IMR-90 (cell line): ENCODE data around the gene PTPRN2. TPM values are rescaled to one million over a fixed set of nuclear protein-coding genes. Genes with fewer than 3 reads are reported as not detected.

Experiments used
- ATAC-seq: fragments of 200-7000 bp; cut with Tn5 transposase; 2 replicates; pipeline ENCODE4 v1.9.1; 2020; ENCODE audit warnings: low read depth, mild to moderate bottlenecking, moderate library complexity
- BruUV-seq: library from RNA; stranded (reverse); fragments of 400-500 nt; replicated peaks from 2 replicates; lab custom pipeline; 2021; lab: Mats Ljungman, UMichigan
- CTCF ChIA-PET: fragments of 300-600 bp; formaldehyde crosslinking; extraction: SDS; loops from one replicate; lab custom pipeline; 2021; ENCODE audit warnings: antibody characterized with exemption; lab: Yijun Ruan, JAX
- POLR2A ChIA-PET: fragments of 300-600 bp; sonication (Branson Sonifier 250); formaldehyde crosslinking; loops from one replicate; lab custom pipeline; 2022; ENCODE audit warnings: antibody characterized with exemption; ENCODE audit not compliant: unreplicated experiment; lab: Charles Lee
- DNase-seq: peaks from one replicate; pipeline ENCODE4 v3.0.0; 2013
- H2AFZ ChIP-seq: replicated peaks from 2 replicates; pipeline ENCODE3; 2013; ENCODE audit warnings: low read length, mild to moderate bottlenecking; ENCODE audit not compliant: poor library complexity
- H2AK5ac ChIP-seq: 2 replicates; pipeline ENCODE4 v1.6.1; 2013; ENCODE audit warnings: low read depth, low read length, inconsistent platforms
- H2AK9ac ChIP-seq: replicated peaks from 2 replicates; pipeline ENCODE3; 2013; ENCODE audit warnings: mild to moderate bottlenecking, low read depth, low read length, moderate library complexity; ENCODE audit not compliant: poor library complexity
- H2BK120ac ChIP-seq: 2 replicates; pipeline ENCODE4 v1.6.1; 2013; ENCODE audit warnings: low read depth, low read length, inconsistent platforms
- H2BK15ac ChIP-seq: 3 replicates; pipeline ENCODE4 v1.6.1; 2013; ENCODE audit warnings: low read depth, low read length, inconsistent platforms
- H2BK20ac ChIP-seq: 2 replicates; pipeline ENCODE4 v1.6.1; 2013; ENCODE audit warnings: low read depth, mild to moderate bottlenecking, inconsistent platforms, low read length, moderate library complexity
- H2BK5ac ChIP-seq: 2 replicates; pipeline ENCODE4 v1.6.1; 2013; ENCODE audit warnings: mild to moderate bottlenecking, low read depth, low read length, inconsistent platforms; ENCODE audit not compliant: poor library complexity, severe bottlenecking
- H3K14ac ChIP-seq: replicated peaks from 2 replicates; pipeline ENCODE4 v1.6.1; 2013; ENCODE audit warnings: low read depth, low read length, inconsistent platforms
- H3K18ac ChIP-seq: 2 replicates; pipeline ENCODE4 v1.6.1; 2013; ENCODE audit warnings: low read depth, low read length, control low read depth
- H3K23ac ChIP-seq: 2 replicates; pipeline ENCODE4 v1.6.1; 2013; ENCODE audit warnings: low read depth, low read length, inconsistent platforms
- H3K27ac ChIP-seq: 2 replicates; pipeline ENCODE4 v1.5.1; 2013; ENCODE audit warnings: mild to moderate bottlenecking, control low read depth, low read length; ENCODE audit not compliant: insufficient read depth
- H3K27me3 ChIP-seq: 2 replicates; pipeline ENCODE4 v1.6.1; 2013; ENCODE audit warnings: low read length; ENCODE audit not compliant: control insufficient read depth, insufficient read depth
- H3K36me3 ChIP-seq: 2 replicates; pipeline ENCODE4 v1.6.1; 2013; ENCODE audit warnings: low read length, mixed read lengths; ENCODE audit not compliant: control insufficient read depth, insufficient read depth
- H3K4ac ChIP-seq: 2 replicates; pipeline ENCODE4 v1.6.1; 2013; ENCODE audit warnings: low read depth, low read length, inconsistent platforms
- H3K4me1 ChIP-seq: 2 replicates; pipeline ENCODE4 v1.6.1; 2013; ENCODE audit warnings: low read length, mixed read lengths; ENCODE audit not compliant: control insufficient read depth, insufficient read depth
- H3K4me2 ChIP-seq: 2 replicates; pipeline ENCODE4 v1.6.1; 2013; ENCODE audit warnings: low read depth, mild to moderate bottlenecking, control low read depth, low read length, moderate library complexity
- H3K4me3 ChIP-seq: 2 replicates; pipeline ENCODE4 v1.5.1; 2013; ENCODE audit warnings: low read depth, mild to moderate bottlenecking, control low read depth, low read length, moderate library complexity; ENCODE audit not compliant: insufficient read depth
- H3K56ac ChIP-seq: 2 replicates; pipeline ENCODE4 v1.6.1; 2013; ENCODE audit warnings: low read length, inconsistent platforms; ENCODE audit not compliant: insufficient read depth; ENCODE audit errors: extremely low read depth
- H3K79me1 ChIP-seq, 2 experiments: 2 replicates each; pipeline ENCODE4 v1.6.1; 2013; ENCODE audit warnings: low read length in 2 of 2, inconsistent platforms in 1 of 2, low read depth in 1 of 2
- H3K9ac ChIP-seq: 2 replicates; pipeline ENCODE4 v1.6.1; 2013; ENCODE audit warnings: low read depth, low read length, control low read depth
- H3K9me1 ChIP-seq: 2 replicates; pipeline ENCODE4 v1.6.1; 2013; ENCODE audit warnings: low read length, inconsistent platforms; ENCODE audit not compliant: insufficient read depth
- H3K9me3 ChIP-seq: 2 replicates; pipeline ENCODE4 v1.6.1; 2013; ENCODE audit warnings: low read length; ENCODE audit not compliant: control insufficient read depth, insufficient read depth
- H4K20me1 ChIP-seq: 2 replicates; pipeline ENCODE4 v1.6.1; 2013; ENCODE audit warnings: low read length, inconsistent platforms; ENCODE audit not compliant: insufficient read depth
- H4K5ac ChIP-seq: 2 replicates; pipeline ENCODE4 v1.6.1; 2013; ENCODE audit warnings: mild to moderate bottlenecking, low read depth, low read length, control low read depth
- H4K8ac ChIP-seq, 2 experiments: 2 replicates each; pipeline ENCODE4 v1.6.1; 2013; ENCODE audit warnings: low read depth in 2 of 2, low read length in 2 of 2, control low read depth in 1 of 2, inconsistent platforms in 1 of 2
- H4K91ac ChIP-seq: 2 replicates; pipeline ENCODE4 v1.6.1; 2013; ENCODE audit warnings: low read depth, low read length, inconsistent platforms; ENCODE audit not compliant: insufficient read depth
- BHLHE40 ChIP-seq: fragments of 150-350 bp; IDR thresholded peaks from 2 replicates; pipeline ENCODE4 v1.6.1; 2016; ENCODE audit warnings: mild to moderate bottlenecking, low read depth, low read length
- CEBPB ChIP-seq: IDR thresholded peaks from 2 replicates; pipeline ENCODE4 v1.6.1; 2012; ENCODE audit warnings: low read depth, low read length, improper control_type of control experiment
- CHD1 ChIP-seq: IDR thresholded peaks from 2 replicates; pipeline ENCODE4 v1.6.1; 2012; ENCODE audit warnings: low read depth, low read length, improper control_type of control experiment
- FOS ChIP-seq: fragments of 150-350 bp; IDR thresholded peaks from 2 replicates; pipeline ENCODE4 v1.6.1; 2016; ENCODE audit warnings: low read depth, low read length
- MAFK ChIP-seq: IDR thresholded peaks from 2 replicates; pipeline ENCODE4 v1.6.1; 2012; ENCODE audit warnings: low read depth, low read length, improper control_type of control experiment
- MAZ ChIP-seq: IDR thresholded peaks from 2 replicates; pipeline ENCODE4 v1.6.1; 2012; ENCODE audit warnings: low read depth, mild to moderate bottlenecking, low read length, improper control_type of control experiment, moderate library complexity, borderline replicate concordance
- MXI1 ChIP-seq: IDR thresholded peaks from 2 replicates; pipeline ENCODE4 v1.6.1; 2012; ENCODE audit warnings: low read depth, mild to moderate bottlenecking, low read length, moderate library complexity, borderline replicate concordance
- NFE2L2 ChIP-seq: fragments of 150-350 bp; IDR thresholded peaks from 2 replicates; pipeline ENCODE4 v1.6.1; 2016; ENCODE audit warnings: low read depth, mild to moderate bottlenecking, low read length
- POLR2A ChIP-seq: IDR thresholded peaks from 2 replicates; pipeline ENCODE4 v1.6.1; 2012; ENCODE audit warnings: mild to moderate bottlenecking, low read depth, low read length
- RAD21 ChIP-seq: IDR thresholded peaks from 2 replicates; pipeline ENCODE4 v1.6.1; 2012; ENCODE audit warnings: low read length, improper control_type of control experiment
- RCOR1 ChIP-seq: IDR thresholded peaks from 2 replicates; pipeline ENCODE4 v1.6.1; 2012; ENCODE audit warnings: mild to moderate bottlenecking, low read length, improper control_type of control experiment; ENCODE audit not compliant: insufficient replicate concordance
- RFX5 ChIP-seq: IDR thresholded peaks from 2 replicates; pipeline ENCODE4 v1.8.0; 2012; ENCODE audit warnings: low read depth, mild to moderate bottlenecking, low read length, moderate library complexity
- SMC3 ChIP-seq: fragments of 150-350 bp; IDR thresholded peaks from 2 replicates; pipeline ENCODE4 v1.6.1; 2016; ENCODE audit warnings: low read depth, mild to moderate bottlenecking, antibody characterized with exemption, low read length, moderate library complexity
- USF2 ChIP-seq: fragments of 150-350 bp; IDR thresholded peaks from 2 replicates; pipeline ENCODE4 v1.6.1; 2017; ENCODE audit warnings: mild to moderate bottlenecking, antibody characterized with exemption, low read length, low read depth
- WGBS, 2 experiments: methylation state at CpG; one replicate each; pipeline versions ENCODE4 v1.1.5 to v1.1.7; 2013; ENCODE audit warnings: missing lambda C conversion rate in 2 of 2; ENCODE audit not compliant: insufficient read length in 1 of 2; ENCODE audit errors: extremely low coverage in 2 of 2; 5-methylcytosine and 5-hydroxymethylcytosine counted together
- dilution Hi-C: fragments of 300-500 bp; cut with HindIII; formaldehyde crosslinking; loops from one replicate; pipeline ENCODE4 v1.14.3; 2018; ENCODE audit warnings: low sequenced_read_pairs; ENCODE audit not compliant: unreplicated experiment
- in situ Hi-C: fragments of 300-500 bp; cut with MboI; formaldehyde crosslinking; loops from 3 replicates; pipeline ENCODE4 v1.14.3; 2019; ENCODE audit warnings: low sequenced_read_pairs, inconsistent platforms, mixed read lengths
- intact Hi-C: fragments of 100-400 bp; cut with micrococcal nuclease; formaldehyde crosslinking; loops from 2 replicates; pipeline ENCODE4 v1.10.0; 2022
- polyA plus RNA-seq, 3 experiments: library from polyadenylated mRNA; depleted of rRNA; stranded (reverse); fragments of >200 nt; gene quantifications; 2 replicates each; pipeline ENCODE4 v1.2.3, GENCODE V29; 2012; ENCODE audit warnings: low replicate concordance in 1 of 3
- total RNA-seq: library from RNA; depleted of rRNA; stranded (reverse); fragments of >200 nt; gene quantifications from 2 replicates; pipeline ENCODE4 v1.2.3, GENCODE V29; 2012
- TF ChIP-seq, protein P1 (sequence below): conservative IDR thresholded peaks from 2 replicates; pipeline ENCODE4 v1.5.1; 2012; ENCODE audit warnings: mild to moderate bottlenecking, low read depth, low read length, improper control_type of control experiment
- TF ChIP-seq, protein P2 (sequence below): fragments of 150-350 bp; IDR thresholded peaks from 2 replicates; pipeline ENCODE4 v1.6.1; 2016; ENCODE audit warnings: low read depth, mild to moderate bottlenecking, low read length, moderate library complexity, borderline replicate concordance

PTPRN2 gene
- total and polyA plus RNA-seq, 2 of the 4 experiments (the other 2 are of a cell fraction): 0.03 TPM; not detected in 1

GRCh38 chr7:158109364-158110033 lies 478.1 kb downstream of the PTPRN2 start:
- H2BK20ac ChIP-seq: no peak overlapping the region
- no TSS peak for BruUV-seq
- H2AK9ac ChIP-seq: no peak overlapping the region
- H4K20me1 ChIP-seq: no peaks in the 10 kb centered on the region
- no peak overlapping the region for H3K4me3 ChIP-seq
- 79% methylated on average over 9 of the region's 12 CpGs; no CpG with 5 or more reads in 1 of the 2 experiments for WGBS, 2 experiments
- no peak overlapping the region for H2AFZ ChIP-seq
- TF ChIP-seq, protein P1, sequence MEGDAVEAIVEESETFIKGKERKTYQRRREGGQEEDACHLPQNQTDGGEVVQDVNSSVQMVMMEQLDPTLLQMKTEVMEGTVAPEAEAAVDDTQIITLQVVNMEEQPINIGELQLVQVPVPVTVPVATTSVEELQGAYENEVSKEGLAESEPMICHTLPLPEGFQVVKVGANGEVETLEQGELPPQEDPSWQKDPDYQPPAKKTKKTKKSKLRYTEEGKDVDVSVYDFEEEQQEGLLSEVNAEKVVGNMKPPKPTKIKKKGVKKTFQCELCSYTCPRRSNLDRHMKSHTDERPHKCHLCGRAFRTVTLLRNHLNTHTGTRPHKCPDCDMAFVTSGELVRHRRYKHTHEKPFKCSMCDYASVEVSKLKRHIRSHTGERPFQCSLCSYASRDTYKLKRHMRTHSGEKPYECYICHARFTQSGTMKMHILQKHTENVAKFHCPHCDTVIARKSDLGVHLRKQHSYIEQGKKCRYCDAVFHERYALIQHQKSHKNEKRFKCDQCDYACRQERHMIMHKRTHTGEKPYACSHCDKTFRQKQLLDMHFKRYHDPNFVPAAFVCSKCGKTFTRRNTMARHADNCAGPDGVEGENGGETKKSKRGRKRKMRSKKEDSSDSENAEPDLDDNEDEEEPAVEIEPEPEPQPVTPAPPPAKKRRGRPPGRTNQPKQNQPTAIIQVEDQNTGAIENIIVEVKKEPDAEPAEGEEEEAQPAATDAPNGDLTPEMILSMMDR: no peak
- no peak for TF ChIP-seq SMC3
- TF ChIP-seq USF2: no peak
- TF ChIP-seq MAZ: no peak
- TF ChIP-seq BHLHE40: no peak
- no peak for TF ChIP-seq RCOR1
- no peak for TF ChIP-seq RFX5
- TF ChIP-seq MXI1: no peak
- TF ChIP-seq MAFK: no peak
- no peak for TF ChIP-seq FOS
- TF ChIP-seq, protein P2, sequence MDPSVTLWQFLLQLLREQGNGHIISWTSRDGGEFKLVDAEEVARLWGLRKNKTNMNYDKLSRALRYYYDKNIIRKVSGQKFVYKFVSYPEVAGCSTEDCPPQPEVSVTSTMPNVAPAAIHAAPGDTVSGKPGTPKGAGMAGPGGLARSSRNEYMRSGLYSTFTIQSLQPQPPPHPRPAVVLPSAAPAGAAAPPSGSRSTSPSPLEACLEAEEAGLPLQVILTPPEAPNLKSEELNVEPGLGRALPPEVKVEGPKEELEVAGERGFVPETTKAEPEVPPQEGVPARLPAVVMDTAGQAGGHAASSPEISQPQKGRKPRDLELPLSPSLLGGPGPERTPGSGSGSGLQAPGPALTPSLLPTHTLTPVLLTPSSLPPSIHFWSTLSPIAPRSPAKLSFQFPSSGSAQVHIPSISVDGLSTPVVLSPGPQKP: no peak
- no peak for TF ChIP-seq CHD1
- TF ChIP-seq POLR2A: no peak
- no peak for TF ChIP-seq CEBPB
- no peak for TF ChIP-seq NFE2L2
- no peak for TF ChIP-seq RAD21
- no peaks in the 10 kb centered on the region for H3K4me1 ChIP-seq
- H3K9ac ChIP-seq: no peak overlapping the region
- H3K27ac ChIP-seq: no peak overlapping the region
- no peaks in the 10 kb centered on the region for H3K36me3 ChIP-seq
- H4K8ac ChIP-seq: no peak overlapping the region
- H3K56ac ChIP-seq: no peak overlapping the region
- no peak for ATAC-seq
- H3K23ac ChIP-seq: no peak overlapping the region
- H2BK15ac ChIP-seq: no peak overlapping the region
- no peak overlapping the region for H2BK120ac ChIP-seq
- H2AK5ac ChIP-seq: no peak overlapping the region
- no peak overlapping the region for H3K18ac ChIP-seq
- no peaks in the 10 kb centered on the region for H3K27me3 ChIP-seq
- H2BK5ac ChIP-seq: no peak overlapping the region
- H4K91ac ChIP-seq: no peak overlapping the region
- no peaks in the 10 kb centered on the region for H3K9me1 ChIP-seq
- H3K9me3 ChIP-seq: peaks cover 76% of the 10 kb centered on the region
- CTCF ChIA-PET: no interaction called here
- no peak overlapping the region for H3K4me2 ChIP-seq
- no peak overlapping the region for H3K14ac ChIP-seq
- in situ Hi-C loops (no loop called here), dilution Hi-C loops (no loop called here), intact Hi-C loops (no loop called here)
- no peak for DNase-seq
- POLR2A ChIA-PET: no interaction called here
- no peak overlapping the region for H4K5ac ChIP-seq
- H3K4ac ChIP-seq: no peak overlapping the region
- no peaks in the 10 kb centered on the region for H3K79me1 ChIP-seq
